G401 (cell line): ENCODE measurements around the gene RASGRP1. TPM values are rescaled to one million over a fixed set of nuclear protein-coding genes. Genes with fewer than 3 reads are reported as not detected.

Experiments used
- DNase-seq: peaks from one replicate; pipeline ENCODE4 v3.0.0-alpha.2; 2015; ENCODE audit warnings: low spot score
- in situ Hi-C: cut with HindIII; loops from 2 replicates; pipeline ENCODE4 v1.10.0; 2016; ENCODE audit warnings: low sequenced_read_pairs, mixed read lengths
- total RNA-seq: library from RNA; depleted of rRNA; stranded (reverse); fragments of >200 nt; shearing (Covaris generic); gene quantifications from 2 replicates; pipeline ENCODE4 v1.2.3, GENCODE V29; 2014

The RASGRP1 gene
- total RNA-seq, 1 experiment from 2014 or later = not detected

DNA sequence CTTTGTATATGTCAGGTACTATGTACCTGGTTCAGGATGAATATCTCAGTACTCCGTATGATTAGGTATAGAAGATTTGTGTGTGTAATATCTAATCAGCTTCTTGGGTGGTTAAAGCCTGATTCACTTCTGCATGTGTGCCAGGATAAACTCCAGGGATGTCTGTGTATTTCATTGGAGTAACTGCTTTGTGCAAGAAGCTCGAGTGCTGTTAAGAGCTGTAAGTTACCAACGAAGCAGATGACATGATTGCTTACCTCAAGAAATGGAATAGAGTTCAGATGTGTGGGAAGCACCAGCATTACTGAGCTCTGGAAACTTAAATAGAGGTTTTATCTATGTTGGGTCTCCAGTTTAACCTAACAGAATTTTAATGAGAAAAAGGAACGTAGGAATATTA is 87.0 kb downstream of the RASGRP1 start:
- no peak for DNase-seq
- in situ Hi-C loops = no loop called here

DNA sequence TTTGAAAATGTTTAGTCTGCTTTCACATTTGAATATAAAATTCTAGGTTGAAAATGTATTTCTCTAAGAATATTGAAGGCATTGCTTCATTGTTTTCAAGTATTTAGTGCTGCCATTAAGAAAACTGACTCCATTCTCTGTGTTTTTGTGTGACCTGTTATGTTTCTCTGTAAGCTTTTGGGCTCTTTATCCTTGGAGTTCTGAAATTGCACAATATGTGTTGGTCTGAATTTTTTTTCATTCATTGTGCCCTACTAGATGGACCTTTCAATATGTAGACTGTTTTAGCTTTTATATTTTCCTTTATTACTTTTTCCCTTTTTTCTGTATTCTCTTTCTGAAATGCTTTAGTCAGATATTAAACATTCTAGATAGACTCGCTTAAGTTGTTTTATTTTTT is 88.5 kb downstream of the RASGRP1 start:
- DNase-seq = no peak
- in situ Hi-C loops = no loop called here

DNA sequence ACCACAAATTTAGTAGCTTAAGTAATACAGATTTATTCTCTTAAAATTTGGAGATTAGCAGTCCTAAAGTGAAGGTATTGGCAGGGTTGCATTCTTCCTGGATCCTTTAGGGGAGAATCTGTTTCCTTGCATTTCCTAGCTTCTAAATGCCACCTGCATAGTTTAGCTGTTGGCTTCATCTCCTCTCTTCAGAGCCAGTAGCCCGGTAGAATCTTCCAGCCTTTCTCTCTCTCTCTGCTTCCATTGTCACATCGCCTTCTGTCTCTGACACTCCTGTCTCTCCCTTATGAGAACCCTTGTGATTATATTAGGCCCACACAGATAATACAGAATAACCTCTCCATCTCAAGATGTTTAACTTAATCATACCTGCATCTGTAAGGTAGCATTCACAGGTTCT is 89.3 kb downstream of the RASGRP1 start:
- DNase-seq = peak; percentile 83
- in situ Hi-C loops = no loop called here

DNA sequence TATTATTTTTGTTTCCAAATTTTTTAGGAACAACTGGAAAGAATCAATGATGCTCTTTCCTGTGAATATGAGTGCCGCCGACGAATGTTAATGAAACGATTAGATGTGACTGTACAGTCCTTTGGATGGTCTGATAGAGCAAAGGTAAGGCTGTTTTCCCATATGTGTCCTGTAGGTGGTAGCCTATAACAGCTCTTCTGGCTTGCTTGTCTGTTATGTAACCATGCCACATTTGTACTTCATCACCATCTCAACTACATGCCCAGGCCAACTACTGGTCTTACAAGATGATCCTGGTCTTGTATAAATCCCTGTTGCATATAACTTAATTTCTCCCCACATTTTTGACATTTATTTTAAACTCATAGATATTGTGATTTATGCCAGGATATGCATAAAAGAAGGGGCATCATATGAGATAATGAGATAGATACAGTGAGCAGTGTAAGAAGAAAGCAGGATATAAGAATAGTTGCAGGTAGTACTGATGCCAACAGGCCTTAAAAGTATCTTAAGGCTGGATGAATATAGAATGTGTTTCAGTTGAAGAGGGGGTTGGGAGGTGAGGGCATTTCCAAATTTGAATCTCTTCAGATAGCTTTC is 90.4 kb downstream of the RASGRP1 start:
- peak; percentile 93 for DNase-seq
- in situ Hi-C loops = no loop called here

DNA sequence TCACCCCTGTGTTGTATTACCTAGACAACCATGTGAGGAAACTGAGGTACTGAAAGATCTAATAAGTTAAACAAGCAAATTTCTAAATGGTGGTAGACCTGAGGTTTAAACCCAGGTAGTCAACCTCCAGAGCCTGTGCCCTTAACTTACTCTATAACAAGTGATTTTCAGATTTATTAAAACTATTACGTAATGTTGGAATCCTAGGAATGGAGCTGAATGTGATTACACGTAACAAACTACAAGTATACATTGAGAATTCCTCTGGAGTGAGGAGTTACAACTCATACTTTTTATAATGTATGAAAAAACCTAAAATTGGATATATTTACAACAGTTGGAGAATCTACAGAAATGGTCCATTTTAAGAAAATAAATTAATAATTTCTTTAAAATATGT is 92.6 kb downstream of the RASGRP1 start:
- no peak for DNase-seq
- in situ Hi-C loops = no loop called here

DNA sequence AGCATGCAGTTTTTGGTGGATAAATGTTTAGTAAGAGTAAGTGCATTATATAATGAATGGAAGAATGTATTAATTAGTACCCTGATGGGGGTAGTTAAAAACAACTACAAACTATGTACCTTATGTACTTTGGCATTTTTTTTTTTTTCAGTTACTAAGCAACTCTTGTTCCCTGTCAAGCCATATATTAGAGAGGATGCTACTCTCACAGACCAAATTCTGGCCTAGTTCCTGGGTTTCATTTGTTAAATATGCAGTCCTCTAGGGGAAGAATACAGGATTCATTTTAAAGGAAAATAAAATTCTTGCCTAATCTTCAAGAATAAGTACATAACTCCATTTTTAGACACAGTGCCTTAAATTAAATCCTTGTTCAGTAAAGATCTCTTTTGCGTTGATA is 93.8 kb downstream of the RASGRP1 start:
- in situ Hi-C loops = no loop called here
- DNase-seq = no peak

DNA sequence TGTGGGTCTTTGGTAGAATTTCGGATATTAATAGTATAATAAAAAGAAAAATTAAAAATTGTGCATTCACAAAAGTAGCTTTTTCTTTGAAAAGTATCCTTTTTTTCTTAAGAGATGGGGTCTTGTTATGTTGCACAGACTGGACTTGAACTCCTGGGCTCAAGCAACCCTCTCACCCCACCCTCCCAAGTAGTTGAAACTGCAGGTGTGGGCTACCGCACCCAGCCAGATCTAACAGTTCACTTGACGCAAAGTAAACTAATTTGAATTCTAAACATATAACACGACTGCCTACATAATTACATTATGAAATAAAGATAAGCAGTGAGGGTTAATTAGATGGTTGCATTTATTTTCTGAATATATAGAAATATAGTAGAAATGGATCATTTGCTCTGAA is 99.9 kb downstream of the RASGRP1 start:
- DNase-seq = no peak
- in situ Hi-C loops = no loop called here

DNA sequence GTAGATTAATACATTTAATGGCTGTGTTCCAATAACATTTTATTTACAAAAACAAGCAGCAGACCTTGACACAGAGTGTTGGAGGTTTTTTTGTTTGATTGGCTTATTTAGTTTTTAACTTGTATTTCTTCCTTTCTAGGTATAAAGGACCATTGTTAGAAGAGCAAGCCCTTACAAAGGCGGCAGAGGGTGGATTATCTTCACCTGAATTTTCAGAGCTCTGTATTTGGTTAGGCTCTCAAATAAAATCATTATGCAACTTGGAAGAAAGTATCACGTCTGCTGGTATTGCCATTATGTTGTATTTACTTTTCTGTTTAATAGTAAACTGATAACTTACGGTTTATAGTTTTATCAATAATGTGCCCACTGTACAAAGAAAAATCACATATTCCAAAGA is 100.7 kb downstream of the RASGRP1 start:
- in situ Hi-C loops = no loop called here

DNA sequence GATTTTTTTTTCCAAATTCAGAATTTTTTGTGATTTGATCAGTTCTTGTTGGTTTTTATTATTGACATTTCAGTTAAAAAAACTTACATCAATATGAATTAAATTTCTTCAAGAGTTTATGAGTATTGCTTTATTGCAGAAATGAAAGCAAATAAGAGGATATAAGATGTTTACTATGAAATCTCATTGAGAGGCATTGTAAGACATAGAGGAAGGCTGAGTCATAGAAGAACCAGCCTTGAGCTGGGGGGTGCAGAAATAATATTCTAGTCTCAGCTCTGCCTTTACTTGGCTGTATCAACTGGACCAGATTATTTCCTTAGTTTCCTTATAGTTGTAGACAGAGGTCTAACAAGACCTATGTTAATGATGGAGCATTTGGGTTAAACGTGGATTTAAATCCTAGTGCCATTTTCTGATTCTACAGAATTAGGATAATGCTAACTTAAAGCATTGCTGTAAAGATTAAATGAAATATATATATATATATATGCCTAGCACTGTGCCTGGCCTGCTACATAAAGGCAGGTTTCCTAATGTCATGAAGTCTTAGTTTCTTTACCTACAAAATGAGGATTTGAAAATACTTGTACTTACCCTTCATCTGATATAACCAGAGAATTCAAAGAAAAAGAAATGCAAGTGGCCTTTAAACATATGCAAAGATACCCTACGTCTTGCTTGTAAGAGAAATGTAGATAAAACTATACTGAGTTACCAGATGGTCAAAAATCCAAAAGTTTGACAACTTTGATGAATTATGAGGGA is 103.4 kb downstream of the RASGRP1 start:
- DNase-seq = no peak
- in situ Hi-C loops = no loop called here

More for the DNA sequence above, 100.7 kb downstream of the RASGRP1 start:
- no peak for DNase-seq

DNA sequence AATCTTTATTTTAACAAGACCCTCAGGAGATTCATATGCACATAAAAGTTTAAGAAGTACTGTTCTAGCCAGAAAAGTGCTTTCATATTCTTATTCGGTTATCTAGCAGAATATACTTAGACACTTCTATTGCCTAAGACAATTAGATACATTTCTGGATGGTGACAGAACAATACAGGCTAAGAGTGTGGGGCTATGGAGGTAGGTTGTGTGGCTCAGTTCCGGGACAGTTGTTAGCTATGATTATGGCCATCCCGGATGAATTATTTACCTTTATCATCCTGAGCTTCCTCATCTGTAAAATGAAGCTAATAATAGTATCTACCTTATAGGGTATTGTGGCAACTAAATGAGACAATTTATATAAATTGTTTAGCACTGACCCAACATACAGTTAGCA is 104.1 kb downstream of the RASGRP1 start:
- no peak for DNase-seq
- in situ Hi-C loops = no loop called here

DNA sequence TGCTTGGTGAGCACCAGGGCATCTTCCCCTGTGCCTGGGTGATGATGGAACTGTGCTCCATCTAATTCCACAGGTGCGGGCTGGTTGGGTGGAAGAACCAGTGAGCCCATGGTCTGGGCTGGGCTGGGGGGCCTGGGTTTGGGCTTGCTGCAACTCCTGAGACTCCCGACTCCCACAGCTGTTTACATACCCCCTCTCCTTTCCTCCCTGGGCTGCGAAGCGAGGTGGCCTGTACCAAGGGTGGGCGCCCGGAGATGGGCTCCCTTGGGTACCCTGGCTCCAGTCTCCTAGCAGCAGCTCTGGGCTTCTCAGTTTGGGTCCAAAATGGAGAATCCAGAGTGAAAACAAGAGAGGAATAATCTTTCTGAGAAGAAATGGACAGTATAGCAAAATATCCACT is 105.1 kb downstream of the RASGRP1 start:
- in situ Hi-C loops = no loop called here
- no peak for DNase-seq

DNA sequence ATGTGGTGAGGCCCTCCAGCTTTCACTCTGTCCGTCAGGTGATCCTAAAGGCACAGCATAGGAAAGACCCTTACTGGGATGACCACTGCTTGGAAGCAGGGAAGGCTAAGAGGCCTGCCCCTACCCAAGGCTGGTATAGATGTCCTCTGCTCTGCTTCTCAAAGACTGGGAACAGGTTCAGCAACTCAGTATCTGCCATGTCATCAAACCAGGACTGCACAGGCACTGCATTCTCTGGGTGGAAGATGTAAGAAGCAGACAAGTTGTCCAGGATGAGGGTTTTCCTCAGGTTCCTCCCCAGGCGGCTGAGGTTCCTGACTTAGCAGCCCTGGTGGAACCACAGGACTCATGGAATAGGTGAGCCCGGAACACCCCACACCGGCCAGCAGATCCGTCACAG is 106.0 kb downstream of the RASGRP1 start:
- DNase-seq = no peak
- in situ Hi-C loops = no loop called here

DNA sequence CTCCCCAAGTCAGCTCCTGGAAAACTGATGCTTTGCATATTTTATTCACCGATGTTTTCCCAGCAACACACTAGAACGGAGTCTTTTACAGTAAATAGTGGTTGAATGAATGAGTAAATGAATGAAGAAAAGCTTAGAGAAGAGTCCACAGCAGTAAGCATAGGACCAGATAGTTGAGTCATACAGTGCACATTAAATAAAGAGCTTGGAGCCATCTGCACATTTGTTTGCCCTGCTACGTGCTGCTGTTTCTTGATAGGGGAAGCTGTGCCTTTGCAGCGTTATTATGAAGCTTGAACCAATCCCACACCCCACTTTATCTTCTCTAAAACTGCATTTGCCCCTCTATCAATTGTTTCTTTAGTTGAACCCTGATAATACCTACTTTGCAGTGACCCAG is 109.5 kb downstream of the RASGRP1 start:
- in situ Hi-C loops = no loop called here
- DNase-seq = no peak

DNA sequence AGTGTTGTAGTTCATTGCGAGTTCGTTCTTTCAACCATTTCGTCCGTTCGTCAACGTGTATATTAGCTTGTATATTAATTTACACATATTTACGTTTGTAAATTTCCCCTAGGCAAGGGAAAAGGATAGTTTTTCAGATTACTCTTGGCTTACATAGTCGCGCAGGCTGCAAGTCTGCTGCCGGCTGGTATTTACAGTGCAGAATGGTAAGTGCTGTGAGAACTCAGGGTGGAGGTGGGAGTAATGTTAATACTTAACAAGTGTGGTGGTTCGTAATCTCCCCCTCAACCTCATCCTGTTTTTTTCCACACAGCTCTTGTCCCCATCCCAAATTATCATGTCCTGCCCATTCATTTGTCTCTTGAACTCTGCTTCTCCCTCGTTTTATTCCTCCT is 109.9 kb downstream of the RASGRP1 start:
- in situ Hi-C loops = no loop called here
- DNase-seq = no peak

DNA sequence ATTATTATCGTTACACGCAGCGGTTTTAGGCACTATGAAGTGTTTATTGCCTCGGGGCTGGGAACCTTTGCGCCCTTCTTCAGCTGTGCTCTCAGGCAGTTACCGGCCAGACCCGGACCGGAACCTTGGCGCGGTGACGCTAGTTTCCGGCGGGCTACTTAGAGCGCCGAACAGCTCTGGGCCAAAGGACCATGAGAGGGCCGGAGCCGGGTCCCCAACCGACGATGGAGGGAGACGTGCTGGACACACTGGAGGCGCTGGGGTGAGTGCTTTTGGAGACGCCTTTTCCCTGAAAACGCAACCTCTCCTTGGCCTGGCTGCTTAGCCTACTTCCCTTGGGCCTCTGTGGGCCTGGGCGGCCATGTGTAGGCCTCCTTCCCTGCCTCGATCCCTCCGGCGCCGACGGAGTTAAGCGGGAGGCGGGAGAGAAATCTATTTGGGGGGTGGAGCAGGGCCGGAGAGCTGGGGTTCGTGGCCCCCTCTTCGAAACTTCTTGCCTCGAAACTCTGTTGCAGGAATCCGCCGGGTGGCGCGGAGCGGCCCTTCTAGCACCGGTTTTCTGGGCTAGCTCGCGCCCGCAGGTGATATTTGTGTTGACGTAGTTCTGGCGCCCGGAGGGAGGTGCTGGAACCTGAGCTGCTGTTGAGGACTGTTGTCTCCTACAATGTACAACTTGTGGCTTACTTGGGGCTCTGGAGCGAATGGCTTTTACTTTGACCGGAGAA is 110.5 kb downstream of the RASGRP1 start, which contains the start of gene FAM98B:
Gene FAM98B (plus strand): TSS at position 157 of the 725 bp plus-strand sequence. CDS start 35 bp downstream, at position 192.
- DNase-seq = peak; percentile 88
- in situ Hi-C loops = no loop called here

DNA sequence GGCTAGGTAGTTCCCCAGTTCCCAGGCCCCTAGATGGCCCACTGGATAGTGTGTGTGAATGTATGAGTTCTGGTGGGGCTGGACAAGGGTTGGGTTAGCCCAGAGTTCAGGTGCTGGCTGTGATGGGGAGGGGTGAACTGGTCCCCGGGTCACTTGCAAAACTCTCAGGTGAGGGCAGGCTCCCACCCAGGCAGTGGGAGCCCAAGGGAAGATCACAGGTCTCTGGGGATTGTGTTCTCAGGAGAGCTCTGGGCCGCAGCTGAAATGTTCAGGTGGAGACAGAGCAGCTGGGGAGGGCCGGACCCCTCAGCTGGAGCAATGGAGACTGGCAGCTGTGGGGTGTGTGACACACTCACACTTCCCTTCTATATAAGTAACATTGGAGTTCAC is 123.5 kb downstream of the RASGRP1 start:
- DNase-seq = no peak
- in situ Hi-C loops = no loop called here

DNA sequence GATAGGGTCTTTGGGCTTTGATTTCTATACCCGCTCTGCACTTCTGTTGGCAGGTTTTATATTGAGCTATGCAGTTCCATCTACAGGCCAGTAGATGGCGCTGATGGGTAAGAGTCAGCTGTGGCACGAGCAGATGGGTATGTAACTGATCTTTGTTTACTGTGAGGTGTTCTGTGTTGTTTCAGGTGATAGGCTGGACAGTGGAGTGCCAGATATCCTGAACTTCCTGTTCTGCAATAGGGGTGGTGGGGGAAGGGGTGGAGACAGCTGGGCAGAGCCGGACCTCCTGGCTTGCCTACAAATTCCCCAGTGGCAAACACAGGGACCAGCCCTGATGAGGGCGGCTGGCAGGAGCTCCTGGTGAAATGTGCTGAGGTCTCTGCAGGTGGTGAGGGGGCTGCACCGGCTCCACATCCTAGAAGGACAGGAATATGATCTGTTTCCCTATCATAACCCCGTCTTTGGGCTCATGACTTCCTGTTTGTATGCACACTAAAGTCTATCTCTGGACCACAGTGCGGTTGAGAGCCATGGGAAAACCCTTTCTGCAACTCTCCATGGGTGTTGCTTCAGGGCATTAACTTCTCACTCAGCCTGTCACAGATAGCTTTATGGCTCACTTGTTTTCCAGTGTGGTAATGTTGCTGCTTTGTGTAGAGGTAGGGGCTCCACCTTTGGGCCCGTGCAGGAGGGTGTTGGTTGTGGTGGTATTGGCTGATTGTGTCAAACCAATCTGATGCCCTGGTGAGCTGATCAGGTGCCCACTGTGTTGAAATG is 124.1 kb downstream of the RASGRP1 start:
- in situ Hi-C loops = no loop called here
- peak; percentile 74 for DNase-seq
